RWPE1 (cell line): Measurements from ENCODE around the gene E2F2.

Experiments
- CTCF ChIA-PET: fragments of 350-600 bp; sonication (Branson Sonifier 250); formaldehyde crosslinking; extraction: SDS; loops from one replicate; lab custom pipeline; 2021; lab: Yijun Ruan, JAX
- POLR2A ChIA-PET: fragments of 400-600 bp; formaldehyde crosslinking; extraction: SDS; loops from one replicate; lab custom pipeline; 2020; ENCODE audit warnings: antibody characterized with exemption; ENCODE audit not compliant: low non-redundant PET; lab: Yijun Ruan, JAX
- DNase-seq: peaks from one replicate; pipeline ENCODE4 v3.0.0; 2012; ENCODE audit warnings: low spot score
- H3K27ac ChIP-seq: fragments of 450-650 bp; 2 replicates; pipeline ENCODE4 v1.5.1; 2017
- CTCF ChIP-seq: fragments of 450-650 bp; conservative IDR thresholded peaks from 2 replicates; pipeline ENCODE4 v1.5.1; 2017; ENCODE audit warnings: low read depth, mild to moderate bottlenecking

E2F2 gene

DNA sequence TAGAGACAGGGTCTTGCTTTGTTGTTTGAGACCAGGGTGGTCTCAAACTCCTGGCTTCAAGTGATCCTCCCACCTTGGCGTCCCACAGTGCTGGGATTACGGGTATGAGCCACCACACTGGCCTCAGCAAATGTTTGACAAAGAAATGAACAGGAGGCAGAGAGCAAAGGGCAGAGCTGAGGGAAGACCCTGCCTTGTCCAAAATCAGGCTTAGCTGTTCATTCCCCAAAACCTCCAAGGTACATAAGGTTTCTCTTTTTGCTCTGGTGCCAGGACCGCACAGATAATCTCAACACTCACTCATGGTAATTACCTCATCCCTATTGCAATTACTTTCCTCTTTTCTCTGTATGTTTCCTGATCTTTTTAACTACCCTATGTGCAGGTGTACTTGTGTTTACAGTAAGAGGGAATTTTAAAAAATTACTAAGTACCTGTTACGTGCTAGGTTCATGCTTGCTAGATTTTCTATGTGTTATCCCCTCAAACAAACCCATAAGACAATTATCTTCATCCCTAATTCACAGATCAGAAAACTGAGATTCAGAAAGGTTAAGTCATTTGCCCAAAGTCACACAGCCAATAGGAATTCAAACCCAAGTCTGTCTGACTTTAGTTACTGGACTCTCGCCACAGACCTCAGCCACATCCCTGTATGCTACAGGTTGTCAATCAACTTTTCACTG, 58.5 kb downstream of the E2F2 start:
- ChIA-PET POLR2A (no interaction called here), CTCF (interaction anchor here (0.6 kb wide), 1 partner anchor 32 kb away, joined by 4 read pairs; no protein-coding TSS in a partner anchor)
- DNase-seq, result no peak
- no peak for TF ChIP-seq CTCF
- H3K27ac ChIP-seq, result no peak overlapping the region

- DNase-seq, result no peak
- CTCF ChIA-PET, result no interaction called here
- no peak for TF ChIP-seq CTCF
- no peak overlapping the region for H3K27ac ChIP-seq
- POLR2A ChIA-PET, result no interaction called here
Measured at GRCh38 chr1:23471473-23472075, 59.5 kb downstream of the E2F2 start.

- TF ChIP-seq CTCF, result no peak
- no peak for DNase-seq
- CTCF ChIA-PET, result interaction anchor here (0.6 kb wide), 1 partner anchor 47 kb away, joined by 3 read pairs; no protein-coding TSS in a partner anchor
- H3K27ac ChIP-seq, result no peak overlapping the region; the same call in 1 of the 2 replicates
- POLR2A ChIA-PET, result no interaction called here
Measured at GRCh38 chr1:23470282-23471070, 60.6 kb downstream of the E2F2 start.

- H3K27ac ChIP-seq, result no peak overlapping the region
- DNase-seq, result no peak
- ChIA-PET POLR2A (interaction anchor here (0.5 kb wide), 1 partner anchor 16 kb away, joined by 6 read pairs; no protein-coding TSS in a partner anchor), CTCF (no interaction called here)
- no peak for TF ChIP-seq CTCF
Measured at GRCh38 chr1:23469372-23469982, 61.6 kb downstream of the E2F2 start.

GRCh38 chr1:23466423-23466989, 64.5 kb downstream of the E2F2 start:
- no peak for DNase-seq
- TF ChIP-seq CTCF, result no peak
- ChIA-PET CTCF (interaction anchor here (0.6 to 1.7 kb wide), 2 partner anchors 63 to 418 kb away, joined by 3 to 5 read pairs; no protein-coding TSS in a partner anchor), POLR2A (no interaction called here)
- H3K27ac ChIP-seq, result no peak overlapping the region
